Endothelial cell of hepatic sinusoid (primary cell): ENCODE data around the gene KEL.

Experiments used
- in situ Hi-C: cut with HindIII; loops from 2 replicates; pipeline ENCODE4 v1.10.0; 2017; ENCODE audit warnings: low sequenced_read_pairs

KEL gene

GRCh38 chr7:142961595-142961972 is 579 bp downstream of the KEL start:
- in situ Hi-C loops: no loop called here

GRCh38 chr7:142960955-142961512 is 1.1 kb downstream of the KEL start:
- in situ Hi-C loops: no loop called here

GRCh38 chr7:142959202-142959601 is 3.0 kb downstream of the KEL start:
- in situ Hi-C loops: loop anchor here (10.0 kb wide), 1 partner anchor 54 kb away; no protein-coding TSS in a partner anchor

GRCh38 chr7:142957723-142958122 is 4.4 kb downstream of the KEL start:
- in situ Hi-C loops: loop anchor here (10.0 kb wide), 1 partner anchor 53 kb away; no protein-coding TSS in a partner anchor

DNA sequence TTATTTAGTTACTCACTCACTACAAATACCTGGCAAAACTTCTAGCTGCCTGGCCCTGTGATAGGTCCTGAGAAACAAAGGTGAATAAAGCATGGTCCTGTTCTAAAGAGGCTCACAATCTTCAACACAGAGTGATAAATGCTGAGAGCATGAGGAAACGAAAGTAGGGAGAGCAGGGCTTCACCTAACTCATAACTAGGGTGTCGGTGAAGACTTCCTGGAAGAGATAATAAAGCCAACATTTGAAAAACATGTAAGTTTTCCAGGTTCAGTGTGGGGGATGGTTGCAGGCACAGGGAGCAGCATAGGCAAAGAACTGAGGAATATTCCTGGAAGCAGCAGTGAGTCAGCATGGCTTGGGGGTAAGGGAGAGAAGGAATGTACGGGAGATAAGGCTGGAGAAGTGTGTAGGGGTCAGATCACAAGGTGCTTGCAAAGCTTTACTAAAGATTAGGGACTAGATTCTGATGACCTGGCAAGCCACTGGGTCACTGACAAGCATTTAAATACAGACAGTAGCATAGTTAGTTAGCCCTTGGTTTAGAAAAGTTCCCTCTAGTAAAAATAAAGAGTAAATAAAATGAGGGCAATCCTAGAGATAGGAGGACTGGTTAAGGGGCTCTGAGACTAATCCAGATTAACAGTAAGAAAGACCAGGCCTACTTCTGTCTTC is 5.1 kb downstream of the KEL start:
- in situ Hi-C loops: loop anchor here (10.0 kb wide), 1 partner anchor 52 kb away; no protein-coding TSS in a partner anchor

GRCh38 chr7:142954680-142955268 is 7.4 kb downstream of the KEL start:
- in situ Hi-C loops: loop anchor here (10.0 kb wide), 1 partner anchor 50 kb away; no protein-coding TSS in a partner anchor

DNA sequence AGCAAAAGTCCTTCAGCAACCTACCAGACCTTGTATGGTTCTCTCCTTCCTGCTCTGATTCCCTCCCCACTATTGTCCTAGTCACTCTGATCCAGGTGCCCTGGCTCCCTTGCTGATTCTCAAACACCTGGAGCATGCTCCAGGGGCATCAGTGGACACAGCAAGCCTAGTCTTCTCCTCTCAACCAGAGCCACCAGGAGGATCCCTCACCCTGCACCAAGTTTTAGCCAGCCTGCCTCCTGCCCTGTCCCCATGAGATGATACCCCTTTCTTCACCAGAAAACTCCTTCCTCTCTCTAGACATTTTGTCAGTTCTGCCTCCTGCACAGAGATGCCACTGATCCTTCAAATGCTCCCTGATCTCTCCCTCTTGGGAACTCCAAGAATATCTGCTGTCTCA is 11.9 kb downstream of the KEL start:
- in situ Hi-C loops: loop anchor here (10.0 kb wide), 1 partner anchor 45 kb away; no protein-coding TSS in a partner anchor

GRCh38 chr7:142948603-142949002 is 13.6 kb downstream of the KEL start:
- in situ Hi-C loops: no loop called here

DNA sequence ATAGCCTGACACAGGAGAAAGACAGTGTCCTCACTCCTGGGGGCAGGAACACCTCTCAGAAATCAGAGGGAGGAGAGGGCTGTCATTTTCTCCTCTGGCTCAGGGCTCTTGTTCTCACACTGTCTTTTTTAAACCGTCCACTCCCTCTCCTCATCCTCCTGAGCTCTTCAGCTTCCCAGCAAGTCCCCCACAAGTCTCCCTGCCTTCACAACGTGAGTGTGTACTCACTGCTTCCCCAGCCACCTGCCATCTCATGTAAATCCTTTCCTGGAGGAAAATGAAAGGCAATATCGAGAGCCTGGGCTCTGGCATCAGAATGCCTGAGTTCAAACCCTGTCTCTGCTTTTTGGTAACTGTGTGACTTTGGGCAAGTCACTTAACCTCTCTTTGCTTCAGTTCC is 17.2 kb downstream of the KEL start:
- in situ Hi-C loops: no loop called here

GRCh38 chr7:142943706-142944268 is 18.4 kb downstream of the KEL start:
- in situ Hi-C loops: no loop called here

DNA sequence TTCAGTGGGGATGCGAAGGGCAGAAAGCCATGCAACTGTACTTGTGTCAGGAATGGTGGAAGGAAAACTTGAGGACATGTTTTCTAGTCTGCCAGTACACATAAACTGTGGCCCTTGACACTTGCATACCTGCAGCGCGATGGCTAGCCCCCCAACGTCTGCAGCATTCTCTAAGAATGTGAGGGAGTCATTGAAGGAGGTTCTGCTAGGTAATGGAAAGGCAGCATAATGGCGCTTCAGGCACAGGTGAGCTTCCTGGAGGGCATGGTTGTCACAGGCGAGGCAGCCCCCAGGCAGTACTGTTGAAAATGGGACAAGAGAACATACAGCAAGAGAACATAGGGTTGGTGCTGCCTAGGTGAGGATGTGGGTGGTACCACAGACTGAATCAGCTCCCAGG is 19.4 kb downstream of the KEL start:
- in situ Hi-C loops: no loop called here

GRCh38 chr7:142941541-142941940 is 20.6 kb downstream of the KEL start:
- in situ Hi-C loops: no loop called here

- in situ Hi-C loops: no loop called here
Measured at GRCh38 chr7:142940966-142941535, 21.1 kb downstream of the KEL start.

GRCh38 chr7:142939226-142939910 is 22.8 kb downstream of the KEL start, which contains the start of gene LLCFC1:
LLCFC1 (plus strand) TSS chr7:142939484; CDS start chr7:142939622, 138 bp downstream.
- in situ Hi-C loops: no loop called here

- in situ Hi-C loops: no loop called here
Measured at GRCh38 chr7:142938611-142939010, 23.6 kb downstream of the KEL start.

GRCh38 chr7:142935941-142936565 is 26.1 kb downstream of the KEL start:
- in situ Hi-C loops: no loop called here

GRCh38 chr7:142934056-142934455 is 28.1 kb downstream of the KEL start:
- in situ Hi-C loops: no loop called here

DNA sequence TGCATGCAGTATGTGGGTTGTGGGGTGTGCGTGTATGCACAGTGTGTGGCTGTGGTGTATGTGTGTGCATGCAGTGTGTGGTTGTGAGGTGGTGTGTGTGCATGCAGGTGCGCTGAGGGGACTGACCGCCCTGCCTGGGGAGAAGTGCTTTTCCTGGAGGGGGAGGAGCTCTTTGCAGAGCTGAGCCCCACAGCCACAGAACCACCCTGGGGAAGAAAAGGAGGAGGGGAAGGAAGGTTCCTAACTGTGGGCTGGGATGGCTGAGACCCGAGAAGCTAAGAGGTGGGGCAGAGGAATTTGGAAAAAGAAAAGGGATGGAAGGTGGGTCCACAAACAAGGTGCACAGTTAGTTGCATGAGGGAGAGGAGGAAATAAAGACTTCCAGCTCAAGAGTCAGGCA is 28.5 kb downstream of the KEL start, which contains the start of gene TRPV5:
TRPV5 (minus strand) TSS at position 123 of the 400 bp plus-strand sequence. CDS start 287 bp downstream, outside the sequence.
- in situ Hi-C loops: no loop called here

DNA sequence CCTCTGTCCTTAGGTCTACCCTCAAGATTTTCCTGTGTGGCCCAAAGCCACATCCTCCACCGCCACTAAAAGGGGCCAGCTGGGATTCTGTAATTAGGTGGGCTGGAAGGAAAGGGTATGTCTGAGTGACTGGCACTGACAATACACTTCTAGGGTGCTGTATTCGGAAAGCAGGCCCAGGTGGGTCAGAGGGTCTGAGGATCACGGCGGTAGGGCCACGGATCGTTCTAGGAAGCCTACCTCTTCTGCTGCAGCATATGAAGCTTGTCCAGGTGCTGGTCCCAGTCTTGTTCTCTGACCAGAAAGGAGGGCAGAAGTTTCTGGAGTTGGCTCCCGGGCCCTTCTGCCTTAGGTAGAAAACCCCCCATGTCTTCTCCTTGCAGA is 29.1 kb downstream of the KEL start:
- in situ Hi-C loops: no loop called here

GRCh38 chr7:142932386-142933091 is 29.6 kb downstream of the KEL start:
- in situ Hi-C loops: no loop called here
